GM23338 (cell line): ENCODE data around the gene PYGO2. TPM values are rescaled to one million over a fixed set of nuclear protein-coding genes. Genes with fewer than 3 reads are reported as not detected.

ENCODE experiments used
- ATAC-seq: fragments of 200-7000 bp; cut with Tn5 transposase; 3 replicates; pipeline ENCODE4 v1.9.1; 2020
- DNase-seq: peaks from one replicate; pipeline ENCODE4 v3.0.0-alpha.2; 2015; ENCODE audit warnings: low spot score
- H2AFZ ChIP-seq: fragments of 200-600 bp; sonication (generic); 2 replicates; pipeline ENCODE4 v1.8.0; 2016; ENCODE audit warnings: antibody characterized with exemption, mild to moderate bottlenecking, moderate library complexity
- H3F3A ChIP-seq: fragments of 200-600 bp; sonication (generic); replicated peaks from 2 replicates; pipeline ENCODE4 v1.8.0; 2017; ENCODE audit warnings: antibody characterized with exemption, mixed run types, low read depth
- H3K27ac ChIP-seq: fragments of 200-600 bp; sonication (generic); 2 replicates; pipeline ENCODE4 v1.6.1; 2016; ENCODE audit warnings: low read depth
- H3K27me3 ChIP-seq: fragments of 200-600 bp; sonication (generic); 2 replicates; pipeline ENCODE4 v1.8.0; 2016; ENCODE audit warnings: mild to moderate bottlenecking, mixed run types, moderate library complexity; ENCODE audit not compliant: insufficient read depth
- H3K36me3 ChIP-seq: fragments of 200-600 bp; sonication (generic); 2 replicates; pipeline ENCODE4 v1.8.0; 2016; ENCODE audit warnings: mild to moderate bottlenecking; ENCODE audit not compliant: insufficient read depth
- H3K4me1 ChIP-seq: fragments of 200-600 bp; sonication (generic); 2 replicates; pipeline ENCODE4 v1.8.0; 2016; ENCODE audit warnings: mild to moderate bottlenecking, moderate library complexity; ENCODE audit not compliant: insufficient read depth
- H3K4me2 ChIP-seq: fragments of 200-600 bp; sonication (generic); 2 replicates; pipeline ENCODE4 v1.7.1; 2017; ENCODE audit warnings: mixed run types
- H3K4me3 ChIP-seq: fragments of 200-600 bp; sonication (generic); 2 replicates; pipeline ENCODE4 v1.6.1; 2016; ENCODE audit warnings: mixed run types
- H3K79me2 ChIP-seq: fragments of 200-600 bp; sonication (generic); replicated peaks from 2 replicates; pipeline ENCODE4 v1.8.0; 2017; ENCODE audit warnings: mild to moderate bottlenecking; ENCODE audit not compliant: insufficient read depth
- H3K9me2 ChIP-seq: fragments of 200-600 bp; sonication (generic); 2 replicates; pipeline ENCODE4 v1.8.0; 2017; ENCODE audit not compliant: insufficient read depth
- H4K20me1 ChIP-seq: fragments of 200-600 bp; sonication (generic); replicated peaks from 2 replicates; pipeline ENCODE4 v1.8.0; 2017; ENCODE audit warnings: mild to moderate bottlenecking; ENCODE audit not compliant: insufficient read depth
- H3K27ac Mint-ChIP-seq: 2 replicates; pipeline ENCODE4 v1.8.0; 2020; ENCODE audit warnings: inconsistent platforms, mild to moderate bottlenecking, moderate library complexity, mixed read lengths
- H3K27me3 Mint-ChIP-seq: 3 replicates; pipeline ENCODE4 v1.8.0; 2022; ENCODE audit warnings: low read depth, mild to moderate bottlenecking, moderate library complexity, mixed read lengths, inconsistent platforms; ENCODE audit not compliant: insufficient read depth, poor library complexity
- H3K36me3 Mint-ChIP-seq: 3 replicates; pipeline ENCODE4 v1.8.0; 2021; ENCODE audit warnings: low read depth, mild to moderate bottlenecking, inconsistent platforms, moderate library complexity, mixed read lengths
- H3K4me1 Mint-ChIP-seq: 3 replicates; pipeline ENCODE4 v1.8.0; 2020; ENCODE audit warnings: mild to moderate bottlenecking, inconsistent platforms, mixed read lengths
- H3K4me3 Mint-ChIP-seq: 3 replicates; pipeline ENCODE4 v1.8.0; 2021; ENCODE audit warnings: moderate library complexity, mild to moderate bottlenecking, inconsistent platforms, mixed read lengths
- H3K9me3 Mint-ChIP-seq: 3 replicates; pipeline ENCODE4 v1.8.0; 2020; ENCODE audit warnings: moderate library complexity, mild to moderate bottlenecking, inconsistent platforms, mixed read lengths
- CREB1 ChIP-seq: fragments of 250-450 bp; sonication (Bioruptor Pico); IDR thresholded peaks from 2 replicates; pipeline ENCODE4 v1.5.0; 2020; ENCODE audit warnings: low read depth, mild to moderate bottlenecking, moderate library complexity
- CTCF ChIP-seq, 2 experiments: fragments of 200-600 bp in 1 of 2; sonication (generic) in 1 of 2; conservative IDR thresholded peaks; 2 replicates each; pipeline versions ENCODE4 v1.5.1 to v1.6.1; 2016 to 2017; ENCODE audit warnings: antibody characterized with exemption in 2 of 2, low read depth in 2 of 2, mild to moderate bottlenecking in 2 of 2, moderate library complexity in 1 of 2
- EZH2 ChIP-seq: fragments of 200-600 bp; sonication (generic); IDR thresholded peaks from one replicate; pipeline ENCODE4 v1.8.0; 2017; ENCODE audit warnings: antibody characterized with exemption, mild to moderate bottlenecking, low read depth; ENCODE audit not compliant: unreplicated experiment
- EZH2phosphoT487 ChIP-seq: fragments of 200-600 bp; sonication (generic); IDR thresholded peaks from one replicate; pipeline ENCODE4 v1.8.1; 2018; ENCODE audit warnings: antibody characterized with exemption; ENCODE audit not compliant: unreplicated experiment
- JUNB ChIP-seq: IDR thresholded peaks from one replicate; pipeline ENCODE4 v1.6.1; 2016; ENCODE audit warnings: antibody characterized with exemption; ENCODE audit not compliant: unreplicated experiment
- NANOG ChIP-seq: IDR thresholded peaks from 2 replicates; pipeline ENCODE4 v1.6.1; 2016; ENCODE audit warnings: antibody characterized with exemption, borderline replicate concordance
- POLR2AphosphoS5 ChIP-seq: IDR thresholded peaks from 2 replicates; pipeline ENCODE4 v1.6.1; 2016; ENCODE audit warnings: antibody characterized with exemption, low read depth
- REST ChIP-seq: IDR thresholded peaks from one replicate; pipeline ENCODE4 v1.6.1; 2018; ENCODE audit warnings: antibody characterized with exemption; ENCODE audit not compliant: unreplicated experiment
- STAT1 ChIP-seq: IDR thresholded peaks from one replicate; pipeline ENCODE4 v1.6.1; 2016; ENCODE audit warnings: antibody characterized with exemption; ENCODE audit not compliant: unreplicated experiment
- ZNF114 ChIP-seq: fragments of 250-450 bp; sonication (Bioruptor Pico); IDR thresholded peaks from 2 replicates; pipeline ENCODE4 v1.5.0; 2020; ENCODE audit warnings: mild to moderate bottlenecking, moderate library complexity
- ZNF331 ChIP-seq: fragments of 250-450 bp; sonication (Bioruptor Pico); IDR thresholded peaks from 2 replicates; pipeline ENCODE4 v1.5.0; 2020; ENCODE audit warnings: low read depth, mild to moderate bottlenecking, moderate library complexity
- polyA plus RNA-seq: library from polyadenylated mRNA; unstranded; fragments of >200 nt; fragmentation: Nextera tagmentation; extraction: Ambion mirVana; gene quantifications from 2 replicates; pipeline ENCODE4 v1.2.1, GENCODE V29; 2016
- total RNA-seq: library from RNA; depleted of rRNA; stranded (reverse); fragments of >200 nt; shearing (Covaris generic); gene quantifications from 2 replicates; pipeline ENCODE4 v1.2.3, GENCODE V29; 2014
- TF ChIP-seq, protein P1 (sequence below): IDR thresholded peaks from 2 replicates; pipeline ENCODE4 v1.6.1; 2016; ENCODE audit warnings: antibody characterized with exemption
- TF ChIP-seq, protein P2 (sequence below): fragments of 250-450 bp; sonication (Bioruptor Pico); IDR thresholded peaks from 2 replicates; pipeline ENCODE4 v1.5.0; 2020; ENCODE audit warnings: mild to moderate bottlenecking, moderate library complexity

PYGO2 gene
- total and polyA plus RNA-seq, 2 experiments from 2014 or later, result 11.0 to 29.0 TPM

- H3K36me3 Mint-ChIP-seq, result peaks cover 21% of the 10 kb centered on the region
- H3K9me2 ChIP-seq, result no peaks in the 10 kb centered on the region
- H3F3A ChIP-seq, result 0 out of 2 replicates have a peak, but pooled peaks cover 3% of the 10 kb centered on the region
- peak overlapping the region; percentile 55; the same call in 1 of the 2 replicates for H3K4me2 ChIP-seq
- H3K4me3 ChIP-seq, result no peak overlapping the region
- H3K4me3 Mint-ChIP-seq, result peak overlapping the region; percentile 1; the same call in 1 of the 3 replicates
- H3K27ac Mint-ChIP-seq, result no peak overlapping the region
- H3K27me3 ChIP-seq, result no peaks in the 10 kb centered on the region
- no peak for TF ChIP-seq EZH2
- no peak for TF ChIP-seq CTCF (conservative IDR thresholded peaks at IDR 0.05; ENCODE audit: low read depth in 2 of 2)
- TF ChIP-seq NANOG, result no peak
- TF ChIP-seq ZNF331 (CRISPR knock-in tag), result no peak
- no peak for TF ChIP-seq POLR2AphosphoS5
- no peak for TF ChIP-seq CREB1 (CRISPR knock-in tag)
- no peak for TF ChIP-seq ZNF114
- TF ChIP-seq JUNB, result no peak
- TF ChIP-seq REST, result no peak
- no peak for TF ChIP-seq EZH2phosphoT487
- TF ChIP-seq STAT1, result no peak
- TF ChIP-seq, protein P1, sequence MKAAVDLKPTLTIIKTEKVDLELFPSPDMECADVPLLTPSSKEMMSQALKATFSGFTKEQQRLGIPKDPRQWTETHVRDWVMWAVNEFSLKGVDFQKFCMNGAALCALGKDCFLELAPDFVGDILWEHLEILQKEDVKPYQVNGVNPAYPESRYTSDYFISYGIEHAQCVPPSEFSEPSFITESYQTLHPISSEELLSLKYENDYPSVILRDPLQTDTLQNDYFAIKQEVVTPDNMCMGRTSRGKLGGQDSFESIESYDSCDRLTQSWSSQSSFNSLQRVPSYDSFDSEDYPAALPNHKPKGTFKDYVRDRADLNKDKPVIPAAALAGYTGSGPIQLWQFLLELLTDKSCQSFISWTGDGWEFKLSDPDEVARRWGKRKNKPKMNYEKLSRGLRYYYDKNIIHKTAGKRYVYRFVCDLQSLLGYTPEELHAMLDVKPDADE, result no peak
- TF ChIP-seq, protein P2, sequence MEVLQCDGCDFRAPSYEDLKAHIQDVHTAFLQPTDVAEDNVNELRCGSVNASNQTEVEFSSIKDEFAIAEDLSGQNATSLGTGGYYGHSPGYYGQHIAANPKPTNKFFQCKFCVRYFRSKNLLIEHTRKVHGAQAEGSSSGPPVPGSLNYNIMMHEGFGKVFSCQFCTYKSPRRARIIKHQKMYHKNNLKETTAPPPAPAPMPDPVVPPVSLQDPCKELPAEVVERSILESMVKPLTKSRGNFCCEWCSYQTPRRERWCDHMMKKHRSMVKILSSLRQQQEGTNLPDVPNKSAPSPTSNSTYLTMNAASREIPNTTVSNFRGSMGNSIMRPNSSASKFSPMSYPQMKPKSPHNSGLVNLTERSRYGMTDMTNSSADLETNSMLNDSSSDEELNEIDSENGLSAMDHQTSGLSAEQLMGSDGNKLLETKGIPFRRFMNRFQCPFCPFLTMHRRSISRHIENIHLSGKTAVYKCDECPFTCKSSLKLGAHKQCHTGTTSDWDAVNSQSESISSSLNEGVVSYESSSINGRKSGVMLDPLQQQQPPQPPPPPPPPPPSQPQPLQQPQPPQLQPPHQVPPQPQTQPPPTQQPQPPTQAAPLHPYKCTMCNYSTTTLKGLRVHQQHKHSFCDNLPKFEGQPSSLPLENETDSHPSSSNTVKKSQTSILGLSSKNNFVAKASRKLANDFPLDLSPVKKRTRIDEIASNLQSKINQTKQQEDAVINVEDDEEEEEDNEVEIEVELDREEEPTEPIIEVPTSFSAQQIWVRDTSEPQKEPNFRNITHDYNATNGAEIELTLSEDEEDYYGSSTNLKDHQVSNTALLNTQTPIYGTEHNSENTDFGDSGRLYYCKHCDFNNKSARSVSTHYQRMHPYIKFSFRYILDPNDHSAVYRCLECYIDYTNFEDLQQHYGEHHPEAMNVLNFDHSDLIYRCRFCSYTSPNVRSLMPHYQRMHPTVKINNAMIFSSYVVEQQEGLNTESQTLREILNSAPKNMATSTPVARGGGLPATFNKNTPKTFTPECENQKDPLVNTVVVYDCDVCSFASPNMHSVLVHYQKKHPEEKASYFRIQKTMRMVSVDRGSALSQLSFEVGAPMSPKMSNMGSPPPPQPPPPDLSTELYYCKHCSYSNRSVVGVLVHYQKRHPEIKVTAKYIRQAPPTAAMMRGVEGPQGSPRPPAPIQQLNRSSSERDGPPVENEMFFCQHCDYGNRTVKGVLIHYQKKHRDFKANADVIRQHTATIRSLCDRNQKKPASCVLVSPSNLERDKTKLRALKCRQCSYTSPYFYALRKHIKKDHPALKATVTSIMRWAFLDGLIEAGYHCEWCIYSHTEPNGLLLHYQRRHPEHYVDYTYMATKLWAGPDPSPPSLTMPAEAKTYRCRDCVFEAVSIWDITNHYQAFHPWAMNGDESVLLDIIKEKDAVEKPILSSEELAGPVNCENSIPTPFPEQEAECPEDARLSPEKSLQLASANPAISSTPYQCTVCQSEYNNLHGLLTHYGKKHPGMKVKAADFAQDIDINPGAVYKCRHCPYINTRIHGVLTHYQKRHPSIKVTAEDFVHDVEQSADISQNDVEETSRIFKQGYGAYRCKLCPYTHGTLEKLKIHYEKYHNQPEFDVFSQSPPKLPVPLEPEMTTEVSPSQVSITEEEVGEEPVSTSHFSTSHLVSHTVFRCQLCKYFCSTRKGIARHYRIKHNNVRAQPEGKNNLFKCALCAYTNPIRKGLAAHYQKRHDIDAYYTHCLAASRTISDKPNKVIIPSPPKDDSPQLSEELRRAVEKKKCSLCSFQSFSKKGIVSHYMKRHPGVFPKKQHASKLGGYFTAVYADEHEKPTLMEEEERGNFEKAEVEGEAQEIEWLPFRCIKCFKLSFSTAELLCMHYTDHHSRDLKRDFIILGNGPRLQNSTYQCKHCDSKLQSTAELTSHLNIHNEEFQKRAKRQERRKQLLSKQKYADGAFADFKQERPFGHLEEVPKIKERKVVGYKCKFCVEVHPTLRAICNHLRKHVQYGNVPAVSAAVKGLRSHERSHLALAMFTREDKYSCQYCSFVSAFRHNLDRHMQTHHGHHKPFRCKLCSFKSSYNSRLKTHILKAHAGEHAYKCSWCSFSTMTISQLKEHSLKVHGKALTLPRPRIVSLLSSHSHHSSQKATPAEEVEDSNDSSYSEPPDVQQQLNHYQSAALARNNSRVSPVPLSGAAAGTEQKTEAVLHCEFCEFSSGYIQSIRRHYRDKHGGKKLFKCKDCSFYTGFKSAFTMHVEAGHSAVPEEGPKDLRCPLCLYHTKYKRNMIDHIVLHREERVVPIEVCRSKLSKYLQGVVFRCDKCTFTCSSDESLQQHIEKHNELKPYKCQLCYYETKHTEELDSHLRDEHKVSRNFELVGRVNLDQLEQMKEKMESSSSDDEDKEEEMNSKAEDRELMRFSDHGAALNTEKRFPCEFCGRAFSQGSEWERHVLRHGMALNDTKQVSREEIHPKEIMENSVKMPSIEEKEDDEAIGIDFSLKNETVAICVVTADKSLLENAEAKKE (CRISPR knock-in tag), result no peak
- ATAC-seq, result no peak
- no peaks in the 10 kb centered on the region for H3K36me3 ChIP-seq
- H2AFZ ChIP-seq, result no peak overlapping the region
- H3K27me3 Mint-ChIP-seq, result peaks cover 18% of the 10 kb centered on the region
- H3K4me1 ChIP-seq, result peaks cover 48% of the 10 kb centered on the region
- DNase-seq, result no peak
- H3K4me1 Mint-ChIP-seq, result peaks cover 68% of the 10 kb centered on the region
- H3K79me2 ChIP-seq, result peaks cover 37% of the 10 kb centered on the region
- no peak overlapping the region for H3K27ac ChIP-seq
- H3K9me3 Mint-ChIP-seq, result no peaks in the 10 kb centered on the region
- peaks cover 7% of the 10 kb centered on the region for H4K20me1 ChIP-seq
Measured at GRCh38 chr1:155009742-155010141, 48.2 kb upstream of the PYGO2 start.
